Vagina (tissue), 2 donors: ENCODE measurements around the gene TRAPPC2.

ENCODE experiments used
- POLR2A ChIP-seq, 2 donors: fragments of 450-650 bp; IDR thresholded peaks; one replicate each; pipeline ENCODE4 v1.6.1; 2017; ENCODE audit warnings: antibody characterized with exemption in 2 of 2, mild to moderate bottlenecking in 2 of 2, moderate library complexity in 2 of 2
- TF ChIP-seq, protein P1 (sequence below), 3 experiments: fragments of 450-650 bp in 2 of 3; fragments of 200-600 bp in 1 of 3; sonication (generic) in 1 of 3; IDR thresholded peaks; one replicate each; pipeline ENCODE4 v1.5.1; 2017 to 2019; ENCODE audit warnings: antibody characterized with exemption in 3 of 3, mild to moderate bottlenecking in 2 of 3, moderate library complexity in 2 of 3

DNA sequence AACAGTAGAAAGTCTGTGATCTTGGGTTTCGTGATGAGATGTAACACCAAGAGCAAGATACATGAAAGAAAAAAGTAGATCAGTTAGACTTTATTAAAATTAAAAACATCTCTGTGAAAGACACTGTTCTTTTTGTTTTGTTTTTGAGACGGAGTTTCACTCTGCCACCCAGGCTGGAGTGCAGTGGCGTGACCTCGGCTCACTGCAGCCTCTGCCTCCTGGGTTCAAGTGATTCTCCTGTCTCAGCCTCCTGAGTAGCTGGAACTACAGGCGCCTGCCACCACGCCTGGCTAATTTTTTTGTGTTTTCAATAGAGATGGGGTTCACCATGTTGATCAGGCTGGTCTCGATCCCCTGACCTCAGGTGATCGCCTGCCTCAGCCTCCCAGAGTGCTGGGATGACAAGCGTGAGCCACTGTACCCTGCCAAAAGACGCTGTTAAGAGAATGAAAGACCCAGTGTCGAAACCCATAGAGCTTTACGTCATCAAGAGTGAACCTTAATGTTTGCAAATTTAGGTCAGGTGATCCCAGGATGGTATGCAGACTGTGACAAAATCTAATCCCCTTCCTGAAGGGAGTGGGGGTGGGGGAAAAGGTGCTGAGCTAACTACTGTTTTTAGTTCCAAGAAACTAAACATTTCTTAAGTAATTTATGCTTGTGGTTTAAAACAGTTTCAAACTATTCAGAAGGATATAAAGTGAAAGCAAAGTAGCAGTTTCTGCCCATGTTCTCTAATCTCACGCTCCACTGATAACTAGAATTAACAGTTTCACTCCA is 8.2 kb upstream of the TRAPPC2 start:
- no peak for TF ChIP-seq POLR2A (IDR thresholded peaks at IDR 0.05)
- TF ChIP-seq, protein P1, sequence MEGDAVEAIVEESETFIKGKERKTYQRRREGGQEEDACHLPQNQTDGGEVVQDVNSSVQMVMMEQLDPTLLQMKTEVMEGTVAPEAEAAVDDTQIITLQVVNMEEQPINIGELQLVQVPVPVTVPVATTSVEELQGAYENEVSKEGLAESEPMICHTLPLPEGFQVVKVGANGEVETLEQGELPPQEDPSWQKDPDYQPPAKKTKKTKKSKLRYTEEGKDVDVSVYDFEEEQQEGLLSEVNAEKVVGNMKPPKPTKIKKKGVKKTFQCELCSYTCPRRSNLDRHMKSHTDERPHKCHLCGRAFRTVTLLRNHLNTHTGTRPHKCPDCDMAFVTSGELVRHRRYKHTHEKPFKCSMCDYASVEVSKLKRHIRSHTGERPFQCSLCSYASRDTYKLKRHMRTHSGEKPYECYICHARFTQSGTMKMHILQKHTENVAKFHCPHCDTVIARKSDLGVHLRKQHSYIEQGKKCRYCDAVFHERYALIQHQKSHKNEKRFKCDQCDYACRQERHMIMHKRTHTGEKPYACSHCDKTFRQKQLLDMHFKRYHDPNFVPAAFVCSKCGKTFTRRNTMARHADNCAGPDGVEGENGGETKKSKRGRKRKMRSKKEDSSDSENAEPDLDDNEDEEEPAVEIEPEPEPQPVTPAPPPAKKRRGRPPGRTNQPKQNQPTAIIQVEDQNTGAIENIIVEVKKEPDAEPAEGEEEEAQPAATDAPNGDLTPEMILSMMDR (IDR thresholded peaks at IDR 0.05): no peak
